ENCODE measurements around the gene SRBD1. TPM values are rescaled to one million over a fixed set of nuclear protein-coding genes. Genes with fewer than 3 reads are reported as not detected.

The SRBD1 gene
- total RNA-seq, 2 donors from 2014 or later, result 11.8 to 14.4 TPM

- H3K4me3 ChIP-seq, result no peak overlapping the region
- no peak for DNase-seq
- no peak overlapping the region for H3K27ac ChIP-seq
- H3K36me3 ChIP-seq, result no peaks in the 10 kb centered on the region
- no peaks in the 10 kb centered on the region for H3K27me3 ChIP-seq
- no peaks in the 10 kb centered on the region for H3K4me1 ChIP-seq
- no peaks in the 10 kb centered on the region for H3K9me3 ChIP-seq
- TF ChIP-seq, protein P1, sequence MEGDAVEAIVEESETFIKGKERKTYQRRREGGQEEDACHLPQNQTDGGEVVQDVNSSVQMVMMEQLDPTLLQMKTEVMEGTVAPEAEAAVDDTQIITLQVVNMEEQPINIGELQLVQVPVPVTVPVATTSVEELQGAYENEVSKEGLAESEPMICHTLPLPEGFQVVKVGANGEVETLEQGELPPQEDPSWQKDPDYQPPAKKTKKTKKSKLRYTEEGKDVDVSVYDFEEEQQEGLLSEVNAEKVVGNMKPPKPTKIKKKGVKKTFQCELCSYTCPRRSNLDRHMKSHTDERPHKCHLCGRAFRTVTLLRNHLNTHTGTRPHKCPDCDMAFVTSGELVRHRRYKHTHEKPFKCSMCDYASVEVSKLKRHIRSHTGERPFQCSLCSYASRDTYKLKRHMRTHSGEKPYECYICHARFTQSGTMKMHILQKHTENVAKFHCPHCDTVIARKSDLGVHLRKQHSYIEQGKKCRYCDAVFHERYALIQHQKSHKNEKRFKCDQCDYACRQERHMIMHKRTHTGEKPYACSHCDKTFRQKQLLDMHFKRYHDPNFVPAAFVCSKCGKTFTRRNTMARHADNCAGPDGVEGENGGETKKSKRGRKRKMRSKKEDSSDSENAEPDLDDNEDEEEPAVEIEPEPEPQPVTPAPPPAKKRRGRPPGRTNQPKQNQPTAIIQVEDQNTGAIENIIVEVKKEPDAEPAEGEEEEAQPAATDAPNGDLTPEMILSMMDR (IDR thresholded peaks at IDR 0.05), result no peak
- intact Hi-C loops (cut with DNase I), result no loop called here
- H3K9ac ChIP-seq (ENCODE audit: low read depth in 2 of 2, low read length in 2 of 2), result no peak overlapping the region
Measured at GRCh38 chr2:45484965-45485364, 126.1 kb downstream of the SRBD1 start.

DNA sequence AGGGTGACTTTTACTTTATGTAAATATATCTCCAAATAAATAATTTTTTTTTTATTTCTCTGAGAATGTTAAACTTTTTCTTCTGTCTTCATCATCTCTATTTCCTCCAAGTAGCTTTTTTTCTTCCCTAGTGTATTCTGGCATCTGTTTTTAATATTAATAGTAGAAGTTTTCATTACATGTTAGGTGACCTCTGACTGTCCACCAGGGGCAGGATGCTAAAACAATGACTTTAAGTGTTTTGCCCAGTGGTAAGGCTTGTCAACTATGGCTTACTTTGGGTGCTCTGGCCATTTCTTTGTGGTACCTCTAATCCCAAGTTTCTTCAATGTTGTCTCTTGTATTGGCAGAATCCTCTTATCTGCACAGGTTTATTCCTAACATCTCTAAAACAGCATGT, 127.1 kb downstream of the SRBD1 start:
- intact Hi-C loops (cut with DNase I), result no loop called here
- no peak overlapping the region for H3K27ac ChIP-seq
- H3K4me1 ChIP-seq, result no peaks in the 10 kb centered on the region
- TF ChIP-seq, protein P1 (IDR thresholded peaks at IDR 0.05), result no peak
- no peaks in the 10 kb centered on the region for H3K27me3 ChIP-seq
- no peaks in the 10 kb centered on the region for H3K36me3 ChIP-seq
- H3K9ac ChIP-seq (ENCODE audit: low read depth in 2 of 2, low read length in 2 of 2), result no peak overlapping the region
- DNase-seq, result no peak
- H3K4me3 ChIP-seq, result no peak overlapping the region
- no peaks in the 10 kb centered on the region for H3K9me3 ChIP-seq

DNA sequence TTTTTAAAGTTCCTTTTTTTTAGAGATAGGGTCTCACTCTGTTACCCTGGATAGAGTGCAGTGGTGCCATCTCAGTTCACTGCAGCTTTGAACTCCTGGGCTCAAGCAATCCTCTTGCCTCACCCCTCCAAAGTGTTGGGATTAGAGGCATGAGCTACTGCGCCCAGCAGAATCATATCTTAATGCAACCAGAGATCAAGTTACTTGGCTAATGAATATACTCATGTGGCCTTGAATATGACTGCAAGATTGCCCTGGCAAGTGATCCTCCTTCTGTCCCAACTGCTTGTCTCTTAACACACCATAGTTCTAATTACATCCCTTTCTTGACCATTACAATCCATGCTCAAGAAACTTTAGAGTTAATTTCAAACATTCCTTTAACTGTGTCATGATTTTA, 133.5 kb downstream of the SRBD1 start:
- no peak overlapping the region for H3K27ac ChIP-seq
- no peak overlapping the region for H3K4me3 ChIP-seq
- H3K9ac ChIP-seq (ENCODE audit: low read depth in 2 of 2, low read length in 2 of 2), result no peak overlapping the region
- DNase-seq, result no peak
- H3K9me3 ChIP-seq, result no peaks in the 10 kb centered on the region
- no peaks in the 10 kb centered on the region for H3K36me3 ChIP-seq
- intact Hi-C loops (cut with DNase I), result no loop called here
- TF ChIP-seq, protein P1 (IDR thresholded peaks at IDR 0.05), result no peak
- no peaks in the 10 kb centered on the region for H3K27me3 ChIP-seq
- H3K4me1 ChIP-seq, result no peaks in the 10 kb centered on the region

DNA sequence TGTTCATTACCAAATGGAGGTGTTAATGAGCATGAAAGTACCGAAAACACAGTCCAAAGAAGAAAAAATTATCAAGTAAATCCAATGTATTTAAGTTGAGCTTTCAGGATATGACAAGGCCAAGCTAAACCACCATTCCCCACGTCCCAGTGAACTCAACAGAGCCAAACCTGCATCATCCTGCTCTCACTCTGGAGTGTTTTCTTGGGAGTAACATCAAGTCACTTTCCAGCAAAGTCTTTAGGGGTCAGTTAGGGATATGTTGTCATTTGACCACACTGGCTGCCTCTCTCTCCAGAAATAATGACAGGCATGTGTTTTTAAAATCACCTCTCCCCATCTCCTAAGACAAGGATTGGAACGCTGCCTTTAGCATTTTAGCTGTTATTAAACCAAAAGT, 140.5 kb downstream of the SRBD1 start:
- Histone ChIP-seq H3K4me1 (peaks cover 7% of the 10 kb centered on the region), H3K27me3 (no peaks in the 10 kb centered on the region), H3K9me3 (no peaks in the 10 kb centered on the region), H3K4me3 (no peak overlapping the region), H3K36me3 (no peaks in the 10 kb centered on the region), H3K27ac (no peak overlapping the region), H3K9ac (ENCODE audit: low read depth in 2 of 2, low read length in 2 of 2) (no peak overlapping the region)
- intact Hi-C loops (cut with DNase I), result no loop called here
- DNase-seq, result no peak
- TF ChIP-seq, protein P1 (IDR thresholded peaks at IDR 0.05), result no peak

- Histone ChIP-seq H3K9ac (ENCODE audit: low read depth in 2 of 2, low read length in 2 of 2) (no peak overlapping the region), H3K4me3 (no peak overlapping the region), H3K9me3 (no peaks in the 10 kb centered on the region), H3K27ac (no peak overlapping the region), H3K36me3 (no peaks in the 10 kb centered on the region), H3K27me3 (no peaks in the 10 kb centered on the region), H3K4me1 (peaks cover 7% of the 10 kb centered on the region)
- intact Hi-C loops (cut with DNase I), result no loop called here
- TF ChIP-seq, protein P1 (IDR thresholded peaks at IDR 0.05), result no peak
- DNase-seq, result no peak
Measured at GRCh38 chr2:45469314-45470099, 141.6 kb downstream of the SRBD1 start.
